ENCODE data around the gene RBM39.

- TF ChIP-seq CTCF (IDR thresholded peaks at IDR 0.05; ENCODE audit: insufficient read depth, low read depth, low read length) (no peak), EZH2 (IDR thresholded peaks at IDR 0.05; ENCODE audit: insufficient read depth, low read length) (no peak)
Measured at GRCh38 chr20:35699957-35700624, 42.0 kb downstream of the RBM39 start.
